ENCODE results near the gene GPR171. TPM values are rescaled to one million over a fixed set of nuclear protein-coding genes. Genes with fewer than 3 reads are reported as not detected.

Gene GPR171
- total RNA-seq, 2 experiments from 2014 or later: not detected

DNA sequence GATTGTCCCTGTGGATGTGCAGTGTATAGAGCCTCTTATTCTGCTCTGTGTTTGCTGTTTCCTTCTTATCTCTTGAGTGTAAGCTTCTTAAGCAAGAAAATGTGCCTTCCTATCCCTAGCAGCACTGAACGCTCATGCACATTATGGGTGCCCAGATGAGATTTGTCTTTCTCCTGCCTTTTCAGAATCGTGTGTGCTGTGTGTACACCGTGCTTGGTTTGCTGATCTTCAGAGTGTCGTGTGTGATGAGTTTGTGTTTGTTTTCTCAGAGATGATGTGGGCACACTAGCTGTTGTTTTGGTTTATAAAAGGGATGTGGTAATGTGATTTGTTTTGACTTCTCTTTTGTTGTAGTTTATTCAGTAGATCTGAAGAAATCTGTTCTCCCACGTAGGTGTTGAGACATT lies 19.7 kb downstream of the GPR171 start:
- Histone ChIP-seq H4K20me1 (ENCODE audit: insufficient read depth, low read length) (no peaks in the 10 kb centered on the region), H3K4me3 (ENCODE audit: low read depth, low read length, poor library complexity, severe bottlenecking) (no peak overlapping the region), H3K27ac (ENCODE audit: low read depth, low read length, poor library complexity, severe bottlenecking) (no peak overlapping the region), H3K4me1 (ENCODE audit: insufficient read depth, low read length, poor library complexity, severe bottlenecking) (no peaks in the 10 kb centered on the region), H3K4me2 (ENCODE audit: low read length) (no peak overlapping the region), H3K79me2 (ENCODE audit: insufficient read depth, low read depth, low read length) (no peaks in the 10 kb centered on the region), H3K9me3 (ENCODE audit: low read length) (no peaks in the 10 kb centered on the region), H2AFZ (ENCODE audit: low read length) (no peak overlapping the region), H3K9me2 (ENCODE audit: insufficient read depth, low read length) (no peaks in the 10 kb centered on the region), H3K36me3 (ENCODE audit: insufficient read depth, low read length) (no peaks in the 10 kb centered on the region)
- DNase-seq (ENCODE audit: low spot score): no peak
- intact Hi-C loops (cut with micrococcal nuclease; ENCODE audit: unreplicated experiment): no loop called here
- BruUV-seq (replicated peaks): no TSS peak
- ChIA-PET CTCF (ENCODE audit: unreplicated experiment) (no interaction called here), POLR2A (interaction anchor here (0.6 to 1.0 kb wide), 3 partner anchors 14 to 71 kb away, joined by 3 to 4 read pairs (median 3); no protein-coding TSS in a partner anchor)
- no peak for TF ChIP-seq EZH2phosphoT487 (IDR thresholded peaks at IDR 0.05; ENCODE audit: borderline replicate concordance, low read depth, low read length)
- TF ChIP-seq, protein P1, sequence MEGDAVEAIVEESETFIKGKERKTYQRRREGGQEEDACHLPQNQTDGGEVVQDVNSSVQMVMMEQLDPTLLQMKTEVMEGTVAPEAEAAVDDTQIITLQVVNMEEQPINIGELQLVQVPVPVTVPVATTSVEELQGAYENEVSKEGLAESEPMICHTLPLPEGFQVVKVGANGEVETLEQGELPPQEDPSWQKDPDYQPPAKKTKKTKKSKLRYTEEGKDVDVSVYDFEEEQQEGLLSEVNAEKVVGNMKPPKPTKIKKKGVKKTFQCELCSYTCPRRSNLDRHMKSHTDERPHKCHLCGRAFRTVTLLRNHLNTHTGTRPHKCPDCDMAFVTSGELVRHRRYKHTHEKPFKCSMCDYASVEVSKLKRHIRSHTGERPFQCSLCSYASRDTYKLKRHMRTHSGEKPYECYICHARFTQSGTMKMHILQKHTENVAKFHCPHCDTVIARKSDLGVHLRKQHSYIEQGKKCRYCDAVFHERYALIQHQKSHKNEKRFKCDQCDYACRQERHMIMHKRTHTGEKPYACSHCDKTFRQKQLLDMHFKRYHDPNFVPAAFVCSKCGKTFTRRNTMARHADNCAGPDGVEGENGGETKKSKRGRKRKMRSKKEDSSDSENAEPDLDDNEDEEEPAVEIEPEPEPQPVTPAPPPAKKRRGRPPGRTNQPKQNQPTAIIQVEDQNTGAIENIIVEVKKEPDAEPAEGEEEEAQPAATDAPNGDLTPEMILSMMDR (conservative IDR thresholded peaks at IDR 0.05; ENCODE audit: low read length): no peak

GRCh38 chr3:151182349-151183079 lies 20.5 kb downstream of the GPR171 start:
- no peak for TF ChIP-seq EZH2phosphoT487 (IDR thresholded peaks at IDR 0.05; ENCODE audit: borderline replicate concordance, low read depth, low read length)
- TF ChIP-seq, protein P1 (conservative IDR thresholded peaks at IDR 0.05; ENCODE audit: low read length): no peak
- POLR2A ChIA-PET: interaction anchor here (0.6 to 0.9 kb wide), 2 partner anchors 14 to 72 kb away, joined by 3 read pairs; no protein-coding TSS in a partner anchor
- CTCF ChIA-PET (ENCODE audit: unreplicated experiment): no interaction called here

DNA sequence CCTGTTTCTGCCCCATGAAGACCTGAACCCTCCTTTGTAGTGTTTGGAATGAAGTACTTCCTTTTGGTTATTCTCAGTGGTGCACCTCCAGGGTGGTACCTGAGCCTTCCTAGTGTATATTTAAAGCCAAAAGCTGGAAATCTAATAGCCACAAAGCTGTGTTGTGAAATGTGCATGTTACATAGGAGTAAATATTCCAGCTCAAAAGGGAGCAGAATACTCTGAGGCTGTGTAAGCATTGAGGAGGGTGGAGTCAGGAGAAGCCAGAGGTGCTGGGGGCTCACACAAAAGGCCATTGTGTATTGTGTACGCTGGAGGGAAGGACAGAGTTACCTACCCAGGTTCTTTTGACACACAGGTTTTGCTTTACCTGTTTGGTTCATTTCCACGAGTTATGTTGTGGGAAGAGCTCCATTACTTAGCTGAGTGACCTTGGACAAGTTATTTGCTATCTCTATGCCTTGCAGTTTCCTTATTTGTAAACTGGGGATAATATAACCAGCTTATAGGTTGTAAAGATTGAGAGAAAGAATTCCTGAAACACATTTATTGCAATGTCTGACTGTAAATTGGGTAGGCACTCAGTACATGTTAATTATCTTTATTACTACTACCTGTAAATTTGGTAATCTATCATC lies 24.7 kb downstream of the GPR171 start:
- Histone ChIP-seq H3K9me3 (ENCODE audit: low read length) (no peaks in the 10 kb centered on the region), H3K4me2 (ENCODE audit: low read length) (no peak overlapping the region), H3K4me1 (ENCODE audit: insufficient read depth, low read length, poor library complexity, severe bottlenecking) (no peaks in the 10 kb centered on the region), H3K4me3 (ENCODE audit: low read depth, low read length, poor library complexity, severe bottlenecking) (no peak overlapping the region), H3K36me3 (ENCODE audit: insufficient read depth, low read length) (no peaks in the 10 kb centered on the region), H3K9me2 (ENCODE audit: insufficient read depth, low read length) (no peaks in the 10 kb centered on the region), H4K20me1 (ENCODE audit: insufficient read depth, low read length) (no peaks in the 10 kb centered on the region), H2AFZ (ENCODE audit: low read length) (no peak overlapping the region), H3K27ac (ENCODE audit: low read depth, low read length, poor library complexity, severe bottlenecking) (no peak overlapping the region), H3K79me2 (ENCODE audit: insufficient read depth, low read depth, low read length) (no peaks in the 10 kb centered on the region)
- CTCF ChIA-PET (ENCODE audit: unreplicated experiment): no interaction called here
- BruUV-seq (replicated peaks): no TSS peak
- no peak for DNase-seq (ENCODE audit: low spot score)
- POLR2A ChIA-PET: interaction anchor here (0.5 to 1.1 kb wide), 5 partner anchors 14 to 1287 kb away, joined by 3 to 5 read pairs (median 3); no protein-coding TSS in a partner anchor
- intact Hi-C loops (cut with micrococcal nuclease; ENCODE audit: unreplicated experiment): no loop called here
- TF ChIP-seq EZH2phosphoT487 (IDR thresholded peaks at IDR 0.05; ENCODE audit: borderline replicate concordance, low read depth, low read length): no peak
- TF ChIP-seq, protein P1 (conservative IDR thresholded peaks at IDR 0.05; ENCODE audit: low read length): no peak

More at GRCh38 chr3:151182349-151183079, 20.5 kb downstream of the GPR171 start:
- no peaks in the 10 kb centered on the region for H3K9me3 ChIP-seq (ENCODE audit: low read length)
- H4K20me1 ChIP-seq (ENCODE audit: insufficient read depth, low read length): no peaks in the 10 kb centered on the region
- H3K9me2 ChIP-seq (ENCODE audit: insufficient read depth, low read length): no peaks in the 10 kb centered on the region
- no peaks in the 10 kb centered on the region for H3K79me2 ChIP-seq (ENCODE audit: insufficient read depth, low read depth, low read length)
- no peak for DNase-seq (ENCODE audit: low spot score)
- H2AFZ ChIP-seq (ENCODE audit: low read length): no peak overlapping the region
- H3K36me3 ChIP-seq (ENCODE audit: insufficient read depth, low read length): no peaks in the 10 kb centered on the region
- intact Hi-C loops (cut with micrococcal nuclease; ENCODE audit: unreplicated experiment): no loop called here
- no peak overlapping the region for H3K4me3 ChIP-seq (ENCODE audit: low read depth, low read length, poor library complexity, severe bottlenecking)
- no peak overlapping the region for H3K27ac ChIP-seq (ENCODE audit: low read depth, low read length, poor library complexity, severe bottlenecking)
- H3K4me1 ChIP-seq (ENCODE audit: insufficient read depth, low read length, poor library complexity, severe bottlenecking): no peaks in the 10 kb centered on the region
- H3K4me2 ChIP-seq (ENCODE audit: low read length): no peak overlapping the region
- no TSS peak for BruUV-seq (replicated peaks)

Measured in OCI-LY7 (cell line).